Pancreas (tissue), 10 donors: ENCODE results near the gene ELMOD1. TPM values are rescaled to one million over a fixed set of nuclear protein-coding genes. Genes with fewer than 3 reads are reported as not detected.

Experiments used
- ATAC-seq, 4 donors: fragments of 200-7000 bp; cut with Tn5 transposase; one replicate each; pipeline versions ENCODE4 v1.8.0 to v1.9.1; 2020; ENCODE audit warnings: mild to moderate bottlenecking in 4 of 4, moderate library complexity in 4 of 4
- DNase-seq, 6 donors: peaks; one replicate each; pipeline ENCODE4 v3.0.0-alpha.2; 2020
- FAIRE-seq: peaks from 2 replicates; lab custom pipeline; 2012; peaks lifted over from hg19 to GRCh38; lab: Jason Lieb, UNC
- H3K27ac ChIP-seq, 4 donors: fragments of 200-600 bp; sonication (generic); 1 replicate in 3 of 4; 2 replicates in 1 of 4; pipeline versions ENCODE4 v1.5.0 to v1.8.0; 2020
- H3K27me3 ChIP-seq, 4 donors: fragments of 200-600 bp; one replicate each; pipeline ENCODE4 v1.8.0; 2021
- H3K36me3 ChIP-seq, 3 donors: fragments of 200-600 bp; sonication (generic) in 1 of 3; one replicate each; pipeline versions ENCODE4 v1.5.0 to v1.8.0; 2020 to 2021
- H3K4me1 ChIP-seq, 3 donors: fragments of 200-600 bp; one replicate each; pipeline ENCODE4 v1.8.0; 2021
- H3K4me3 ChIP-seq, 4 donors: fragments of 200-600 bp; sonication (generic) in 2 of 4; one replicate each; pipeline versions ENCODE4 v1.5.0 to v1.8.0; 2020 to 2021
- H3K9me3 ChIP-seq, 4 donors: fragments of 200-600 bp; one replicate each; pipeline ENCODE4 v1.8.0; 2021
- WGBS, 2 donors: extraction: QIAGEN DNeasy Blood & Tissue Kit; methylation state at CpG; one replicate each; pipeline ENCODE4 v1.1.7; 2013; 5-methylcytosine and 5-hydroxymethylcytosine counted together
- intact Hi-C, 3 donors: fragments of 100-400 bp; cut with DNase I; formaldehyde crosslinking; loops; one replicate each; pipeline versions ENCODE4 v1.11.1 to v1.14.2; 2022
- polyA plus RNA-seq, 2 donors: library from polyadenylated mRNA; stranded (reverse); fragments of 200-250 nt; gene quantifications; one replicate each; pipeline ENCODE4 v1.2.3, GENCODE V29; 2013
- total RNA-seq, 6 donors: library from RNA; stranded (reverse); fragmentation: NEBNext Ultra II Directional in 4 of 6; extraction: Animal tissue kit (Norgen Biotek cat#: 25700) in 4 of 6; gene quantifications; one replicate each; pipeline versions ENCODE4 v1.2.1 to v1.2.4, GENCODE V29; 2021 to 2023
- TF ChIP-seq, protein P1 (sequence below), 4 donors: fragments of 200-600 bp; sonication (generic) in 3 of 4; IDR thresholded peaks; one replicate each; pipeline versions ENCODE4 v1.5.0 to v1.8.0; 2021; ENCODE audit warnings: antibody characterized with exemption in 4 of 4
- donor health status: healthy with polysubstance abuse.
- donor health status: DM: no; HTN: no; CAD: no; lungs with moderate emphysema.
- donor health status: DM: no; HTN: no; CAD: no.
- donor health status: control.
- donor health status: control.
- donor health status: Bipolar disorder and iron deficiency.
- donor health status: DM: yes; HTN: yes; CAD: no.
- donor health status: DM: no; HTN: no; CAD: no.
- donor health status: DM: no; HTN: no; CAD: no.
- donor health status: DM: yes; HTN: yes; CAD: no.

Gene ELMOD1
- total and polyA plus RNA-seq, 8 donors: 0.09 to 0.12 TPM; not detected in 6

DNA sequence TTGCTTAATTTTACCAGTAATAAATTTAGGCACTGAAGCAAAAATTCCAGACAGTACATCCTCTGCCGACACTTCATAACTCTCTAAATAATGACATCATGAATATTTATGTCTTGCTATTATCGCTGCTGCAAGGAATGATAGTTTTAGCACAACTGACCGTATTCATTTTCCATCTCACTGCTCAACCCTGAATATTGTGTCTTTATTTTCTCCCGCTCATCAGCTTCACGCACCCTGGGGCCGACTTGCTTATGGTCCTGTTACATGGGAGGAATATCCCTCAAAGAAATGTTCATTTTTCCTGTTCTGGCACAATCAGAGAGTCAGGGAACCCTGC lies 87.7 kb downstream of the ELMOD1 start:
- Histone ChIP-seq H3K27me3 (no peaks in the 10 kb centered on the region), H3K4me1 (no peaks in the 10 kb centered on the region), H3K36me3 (no peaks in the 10 kb centered on the region), H3K27ac (no peak overlapping the region), H3K4me3 (no peak overlapping the region), H3K9me3 (no peaks in the 10 kb centered on the region)
- intact Hi-C loops: loop anchor here in 1 of 3 donors (10.0 kb wide), 1 partner anchor 104 kb away; no protein-coding TSS in a partner anchor
- ATAC-seq (no peak), DNase-seq (no peak), FAIRE-seq (no peak)
- TF ChIP-seq, protein P1, sequence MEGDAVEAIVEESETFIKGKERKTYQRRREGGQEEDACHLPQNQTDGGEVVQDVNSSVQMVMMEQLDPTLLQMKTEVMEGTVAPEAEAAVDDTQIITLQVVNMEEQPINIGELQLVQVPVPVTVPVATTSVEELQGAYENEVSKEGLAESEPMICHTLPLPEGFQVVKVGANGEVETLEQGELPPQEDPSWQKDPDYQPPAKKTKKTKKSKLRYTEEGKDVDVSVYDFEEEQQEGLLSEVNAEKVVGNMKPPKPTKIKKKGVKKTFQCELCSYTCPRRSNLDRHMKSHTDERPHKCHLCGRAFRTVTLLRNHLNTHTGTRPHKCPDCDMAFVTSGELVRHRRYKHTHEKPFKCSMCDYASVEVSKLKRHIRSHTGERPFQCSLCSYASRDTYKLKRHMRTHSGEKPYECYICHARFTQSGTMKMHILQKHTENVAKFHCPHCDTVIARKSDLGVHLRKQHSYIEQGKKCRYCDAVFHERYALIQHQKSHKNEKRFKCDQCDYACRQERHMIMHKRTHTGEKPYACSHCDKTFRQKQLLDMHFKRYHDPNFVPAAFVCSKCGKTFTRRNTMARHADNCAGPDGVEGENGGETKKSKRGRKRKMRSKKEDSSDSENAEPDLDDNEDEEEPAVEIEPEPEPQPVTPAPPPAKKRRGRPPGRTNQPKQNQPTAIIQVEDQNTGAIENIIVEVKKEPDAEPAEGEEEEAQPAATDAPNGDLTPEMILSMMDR (IDR thresholded peaks at IDR 0.05): no peak
- WGBS, 2 donors: 76 to 83% methylated on average over 6 of the region's 6 CpGs

DNA sequence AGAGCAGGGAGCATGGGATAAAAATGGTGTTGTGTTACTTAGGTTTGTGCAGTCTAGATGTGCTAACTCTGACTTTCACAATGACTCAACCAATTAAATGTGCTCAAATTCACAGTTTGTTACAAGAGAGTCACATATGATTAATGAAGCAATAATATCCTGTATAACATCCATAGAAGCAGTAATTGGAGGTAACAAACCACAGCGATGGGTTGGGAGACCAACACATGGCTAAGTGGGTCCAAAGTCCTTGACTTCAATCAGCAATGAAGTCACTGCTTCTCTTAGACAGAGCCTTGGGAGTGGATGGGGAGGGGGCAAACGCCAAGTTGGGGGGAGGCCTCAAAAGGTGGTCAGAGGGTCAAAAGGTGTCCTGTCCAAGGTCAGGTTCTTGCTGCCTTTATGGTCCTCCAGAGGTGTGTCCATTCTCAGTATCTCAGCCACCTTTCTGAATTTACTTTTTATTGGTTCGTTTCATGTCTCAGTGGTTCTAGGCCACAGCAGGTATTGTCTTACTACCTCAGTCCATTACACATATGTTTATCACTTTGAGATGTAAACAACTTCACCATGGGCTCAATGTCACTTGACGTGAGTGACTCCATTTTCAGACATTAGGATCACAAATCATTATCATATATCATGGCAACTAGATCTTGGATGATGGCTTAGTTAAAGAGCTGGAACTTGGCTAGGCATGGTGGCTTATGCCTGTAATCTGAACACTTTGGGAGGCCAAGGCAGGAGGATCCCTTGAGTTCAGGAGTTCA lies 88.5 kb downstream of the ELMOD1 start:
- H3K36me3 ChIP-seq: no peaks in the 10 kb centered on the region
- H3K27me3 ChIP-seq: no peaks in the 10 kb centered on the region
- no peaks in the 10 kb centered on the region for H3K9me3 ChIP-seq
- ATAC-seq: no peak
- WGBS, 2 donors: 43 to 58% methylated on average over 4 of the region's 4 CpGs
- no peak overlapping the region for H3K27ac ChIP-seq
- no peak for FAIRE-seq
- H3K4me1 ChIP-seq: no peaks in the 10 kb centered on the region
- DNase-seq: no peak
- no peak overlapping the region for H3K4me3 ChIP-seq
- intact Hi-C loops: loop anchor here in 1 of 3 donors (10.0 kb wide), 1 partner anchor 105 kb away; no protein-coding TSS in a partner anchor
- TF ChIP-seq, protein P1 (IDR thresholded peaks at IDR 0.05): no peak

DNA sequence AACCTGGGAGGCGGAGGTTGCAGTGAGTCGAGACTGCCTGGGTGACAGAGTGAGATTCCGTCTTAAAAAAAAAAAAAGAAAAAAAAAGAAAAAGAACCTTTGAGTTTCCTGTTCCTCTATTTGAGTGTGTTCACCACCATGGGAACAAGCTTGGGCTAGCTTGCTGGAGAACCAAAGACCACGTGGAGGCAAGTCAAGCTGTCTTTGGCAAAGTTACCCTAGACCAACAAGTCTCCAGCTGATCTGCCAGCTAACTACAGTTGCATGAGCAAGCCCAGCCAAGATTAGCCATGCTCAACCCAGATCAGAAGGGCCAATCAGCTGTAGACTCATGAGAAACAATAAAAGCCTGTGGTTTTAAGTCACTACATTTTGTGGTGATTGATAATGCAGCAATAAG lies 91.2 kb downstream of the ELMOD1 start:
- Histone ChIP-seq H3K9me3 (no peaks in the 10 kb centered on the region), H3K27me3 (no peaks in the 10 kb centered on the region), H3K4me3 (no peak overlapping the region), H3K36me3 (no peaks in the 10 kb centered on the region), H3K27ac (no peak overlapping the region), H3K4me1 (no peaks in the 10 kb centered on the region)
- 74 to 77% methylated on average over 4 of the region's 4 CpGs for WGBS, 2 donors
- FAIRE-seq (no peak), DNase-seq (no peak), ATAC-seq (peak in 1 of 4 donors; percentile 43)
- intact Hi-C loops: no loop called here
- TF ChIP-seq, protein P1 (IDR thresholded peaks at IDR 0.05): no peak

DNA sequence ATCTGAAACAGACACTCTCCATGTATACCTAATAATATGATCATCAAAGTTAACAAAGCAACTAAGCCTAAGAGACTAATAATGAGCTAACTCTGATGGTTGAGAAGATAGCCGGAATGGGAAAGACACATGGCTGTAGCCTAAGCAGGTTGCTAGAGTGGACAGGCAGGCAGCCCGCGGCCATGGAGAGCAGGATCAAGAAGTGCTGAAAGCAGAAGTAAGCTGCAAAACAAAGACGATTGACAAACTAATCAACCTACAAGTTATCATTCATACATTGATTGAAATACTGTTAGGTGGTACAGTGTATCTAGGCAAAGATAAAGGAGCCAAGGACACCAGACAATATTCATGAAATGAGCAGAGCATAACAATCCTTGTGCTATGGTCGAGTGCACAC lies 91.6 kb downstream of the ELMOD1 start:
- Histone ChIP-seq H3K36me3 (no peaks in the 10 kb centered on the region), H3K27me3 (no peaks in the 10 kb centered on the region), H3K4me1 (no peaks in the 10 kb centered on the region), H3K4me3 (no peak overlapping the region), H3K9me3 (no peaks in the 10 kb centered on the region), H3K27ac (no peak overlapping the region)
- TF ChIP-seq, protein P1 (IDR thresholded peaks at IDR 0.05): no peak
- 61 to 68% methylated on average over 5 of the region's 5 CpGs for WGBS, 2 donors
- ATAC-seq (no peak), FAIRE-seq (no peak), DNase-seq (no peak)
- intact Hi-C loops: no loop called here

DNA sequence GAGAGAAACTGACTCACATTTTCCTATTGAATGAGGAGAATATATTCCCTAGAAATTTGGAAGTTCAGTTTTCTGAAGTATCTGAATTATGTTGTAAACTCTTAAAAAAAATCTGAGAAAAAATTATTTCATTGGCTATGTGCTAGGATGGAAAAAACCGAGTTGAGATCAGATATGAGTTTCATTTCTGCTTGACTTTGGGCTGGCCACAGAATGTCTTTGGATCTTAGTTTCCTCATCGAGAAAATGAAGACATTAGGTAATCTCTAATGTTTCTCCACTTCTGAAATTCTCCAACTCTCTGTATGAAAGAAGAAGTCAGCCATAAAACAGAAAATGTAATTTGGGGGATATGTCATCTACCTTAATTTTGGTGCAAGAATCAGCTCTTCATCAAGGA lies 92.1 kb downstream of the ELMOD1 start:
- WGBS, 2 donors: 52 to 71% methylated on average over 2 of the region's 2 CpGs
- H3K27ac ChIP-seq: no peak overlapping the region
- intact Hi-C loops: no loop called here

More for the DNA sequence above, 92.1 kb downstream of the ELMOD1 start:
- FAIRE-seq (no peak), DNase-seq (no peak), ATAC-seq (no peak)
- Histone ChIP-seq H3K27me3 (no peaks in the 10 kb centered on the region), H3K36me3 (no peaks in the 10 kb centered on the region), H3K4me1 (no peaks in the 10 kb centered on the region), H3K9me3 (no peaks in the 10 kb centered on the region), H3K4me3 (no peak overlapping the region)
- TF ChIP-seq, protein P1 (IDR thresholded peaks at IDR 0.05): no peak
